GM12872 (cell line): Measurements from ENCODE around the gene PNKP.

Experiments
- TF ChIP-seq, protein P1 (sequence below): IDR thresholded peaks from 3 replicates; pipeline ENCODE4 v1.5.1; 2011; ENCODE audit warnings: low read depth, mild to moderate bottlenecking, low read length, moderate library complexity; ENCODE audit not compliant: insufficient read depth

PNKP gene

DNA sequence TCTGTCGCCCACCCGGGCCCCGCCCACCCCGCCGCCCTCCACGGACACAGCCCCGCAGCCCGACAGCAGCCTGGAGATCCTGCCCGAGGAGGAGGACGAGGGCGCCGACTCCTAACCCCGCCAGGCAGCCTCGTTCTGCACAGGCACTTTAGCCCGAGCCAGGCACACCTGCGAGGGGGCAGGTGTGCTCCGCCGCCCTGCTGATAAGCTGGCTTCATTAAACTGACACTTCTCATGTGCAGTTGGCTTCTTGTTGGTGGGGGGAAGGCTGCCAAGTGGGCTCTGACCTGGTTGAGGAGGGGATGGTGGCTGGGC, 21.1 kb upstream of the PNKP start:
- TF ChIP-seq, protein P1, sequence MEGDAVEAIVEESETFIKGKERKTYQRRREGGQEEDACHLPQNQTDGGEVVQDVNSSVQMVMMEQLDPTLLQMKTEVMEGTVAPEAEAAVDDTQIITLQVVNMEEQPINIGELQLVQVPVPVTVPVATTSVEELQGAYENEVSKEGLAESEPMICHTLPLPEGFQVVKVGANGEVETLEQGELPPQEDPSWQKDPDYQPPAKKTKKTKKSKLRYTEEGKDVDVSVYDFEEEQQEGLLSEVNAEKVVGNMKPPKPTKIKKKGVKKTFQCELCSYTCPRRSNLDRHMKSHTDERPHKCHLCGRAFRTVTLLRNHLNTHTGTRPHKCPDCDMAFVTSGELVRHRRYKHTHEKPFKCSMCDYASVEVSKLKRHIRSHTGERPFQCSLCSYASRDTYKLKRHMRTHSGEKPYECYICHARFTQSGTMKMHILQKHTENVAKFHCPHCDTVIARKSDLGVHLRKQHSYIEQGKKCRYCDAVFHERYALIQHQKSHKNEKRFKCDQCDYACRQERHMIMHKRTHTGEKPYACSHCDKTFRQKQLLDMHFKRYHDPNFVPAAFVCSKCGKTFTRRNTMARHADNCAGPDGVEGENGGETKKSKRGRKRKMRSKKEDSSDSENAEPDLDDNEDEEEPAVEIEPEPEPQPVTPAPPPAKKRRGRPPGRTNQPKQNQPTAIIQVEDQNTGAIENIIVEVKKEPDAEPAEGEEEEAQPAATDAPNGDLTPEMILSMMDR, result no peak

DNA sequence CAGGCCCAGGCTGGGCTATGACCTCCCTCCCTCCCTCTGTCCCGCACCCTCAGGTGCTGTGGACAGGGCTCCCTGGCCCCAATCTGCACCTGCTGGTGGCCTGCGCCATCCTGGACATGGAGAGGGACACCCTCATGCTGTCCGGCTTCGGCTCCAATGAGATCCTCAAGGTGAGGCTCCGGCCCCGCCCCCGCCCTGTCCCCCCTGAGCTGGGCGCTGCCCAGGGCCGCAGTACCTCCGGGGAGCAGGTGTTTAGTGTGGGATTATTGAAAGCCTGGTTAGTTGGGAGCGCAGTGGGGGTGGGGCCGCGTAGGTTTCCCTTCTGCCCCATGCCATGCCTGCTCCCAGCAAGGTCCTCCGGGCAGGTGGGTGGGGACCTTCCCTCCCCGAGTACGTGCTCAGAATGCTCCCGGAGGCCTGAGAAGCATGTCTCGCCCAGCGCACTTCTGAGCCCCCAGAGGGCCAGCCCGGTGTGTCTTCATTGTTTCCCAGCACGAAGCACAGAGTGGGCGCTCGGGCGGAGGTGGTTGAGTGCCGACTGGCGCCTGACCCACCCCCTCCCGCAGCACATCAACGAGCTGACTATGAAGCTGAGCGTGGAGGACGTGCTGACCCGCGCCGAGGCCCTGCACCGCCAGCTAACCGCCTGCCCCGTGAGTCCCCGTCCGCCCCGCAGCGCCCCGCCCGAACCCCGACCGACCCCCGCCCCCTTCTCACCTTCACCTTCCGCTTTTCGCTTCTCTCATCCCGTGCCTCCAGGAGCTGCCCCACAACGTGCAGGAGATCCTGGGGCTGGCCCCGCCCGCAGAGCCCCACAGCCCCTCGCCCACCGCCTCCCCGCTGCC, 20.5 kb upstream of the PNKP start:
- TF ChIP-seq, protein P1, result no peak

DNA sequence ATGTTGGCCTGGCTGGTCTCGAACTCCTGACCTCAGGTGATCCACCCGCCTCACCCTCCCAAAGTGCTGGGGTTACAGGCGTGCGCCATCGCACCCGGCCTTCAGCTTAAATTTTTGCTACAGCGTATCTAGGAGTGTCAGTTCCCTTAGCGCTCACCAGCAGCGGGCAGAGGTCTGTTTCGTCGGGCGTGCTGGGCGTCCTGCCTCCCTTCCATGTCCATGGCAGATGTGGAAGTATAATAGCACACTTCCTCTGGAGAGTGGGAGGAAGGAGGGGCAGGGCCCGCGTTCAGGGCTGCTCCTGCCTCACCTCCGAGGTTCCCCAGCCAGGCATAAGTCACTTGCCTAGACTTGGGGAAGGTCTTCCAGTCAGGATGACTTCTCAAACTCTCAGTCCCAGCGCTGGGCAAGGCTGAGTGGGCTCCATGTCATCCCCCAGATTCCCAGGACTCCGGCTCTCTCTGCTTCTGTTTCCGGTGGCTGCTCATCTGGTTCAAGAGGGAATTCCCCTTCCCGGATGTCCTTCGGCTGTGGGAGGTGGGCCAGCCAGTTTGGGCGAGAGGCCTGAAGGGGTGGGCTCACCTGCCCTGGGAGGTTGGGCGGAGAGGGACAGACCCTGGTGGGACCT, 19.8 kb upstream of the PNKP start:
- TF ChIP-seq, protein P1, result no peak

DNA sequence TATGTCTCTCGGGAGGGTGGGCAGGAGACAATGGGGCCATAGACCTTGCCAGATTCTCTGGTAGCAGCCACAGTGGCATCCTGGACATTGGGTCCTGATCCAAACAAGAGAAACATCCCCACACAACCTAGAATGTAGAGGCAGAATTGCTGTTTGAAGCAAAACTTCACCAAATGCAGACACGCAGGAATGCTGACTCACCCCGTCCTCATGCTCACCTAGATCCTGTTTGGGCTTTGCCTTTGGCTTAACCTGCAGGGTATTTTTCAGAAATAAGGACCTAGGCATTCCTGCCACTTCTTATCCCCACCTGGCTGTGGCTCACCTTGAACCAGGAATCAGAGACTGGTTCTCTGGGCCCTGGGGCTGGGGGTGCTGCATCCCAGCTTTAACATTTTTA, 17.4 kb upstream of the PNKP start:
- TF ChIP-seq, protein P1, result no peak

DNA sequence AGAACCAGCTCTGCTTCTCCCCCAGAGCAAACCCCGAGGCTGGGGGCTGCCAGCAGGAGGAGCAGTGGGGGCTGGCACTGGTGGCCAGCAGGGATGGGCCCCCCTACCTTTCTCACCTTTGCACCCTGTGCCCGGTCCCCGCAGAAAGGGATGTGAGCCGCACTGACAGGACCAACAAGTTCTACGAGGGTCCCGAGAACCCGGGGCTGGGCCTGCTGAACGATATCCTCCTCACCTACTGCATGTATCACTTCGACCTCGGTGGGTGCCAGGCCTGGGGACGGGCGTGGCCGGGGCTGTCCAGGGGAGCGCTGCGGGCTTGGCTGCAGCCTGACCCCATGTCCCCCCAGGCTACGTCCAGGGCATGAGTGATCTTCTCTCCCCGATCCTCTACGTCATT, 16.7 kb upstream of the PNKP start:
- TF ChIP-seq, protein P1, result no peak

DNA sequence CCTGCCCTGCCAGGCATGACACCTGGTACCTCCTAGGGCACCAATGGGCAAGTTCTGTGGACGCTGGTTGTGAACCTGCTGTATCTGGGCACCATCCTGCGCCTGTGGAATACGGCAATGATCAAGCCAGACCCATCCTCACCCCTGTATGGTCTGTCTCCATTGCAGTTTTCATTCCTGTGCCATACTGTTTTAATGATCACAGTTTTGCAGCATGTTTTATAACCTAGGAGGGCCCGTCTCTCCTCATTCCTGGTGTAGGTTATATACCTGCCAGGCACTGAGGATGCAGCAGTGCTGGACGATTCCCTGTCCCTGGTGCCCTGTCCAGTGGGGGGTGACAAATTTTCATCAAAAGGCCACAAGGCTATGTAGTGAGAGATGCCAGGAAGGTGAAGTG, 15.7 kb upstream of the PNKP start:
- TF ChIP-seq, protein P1, result no peak

DNA sequence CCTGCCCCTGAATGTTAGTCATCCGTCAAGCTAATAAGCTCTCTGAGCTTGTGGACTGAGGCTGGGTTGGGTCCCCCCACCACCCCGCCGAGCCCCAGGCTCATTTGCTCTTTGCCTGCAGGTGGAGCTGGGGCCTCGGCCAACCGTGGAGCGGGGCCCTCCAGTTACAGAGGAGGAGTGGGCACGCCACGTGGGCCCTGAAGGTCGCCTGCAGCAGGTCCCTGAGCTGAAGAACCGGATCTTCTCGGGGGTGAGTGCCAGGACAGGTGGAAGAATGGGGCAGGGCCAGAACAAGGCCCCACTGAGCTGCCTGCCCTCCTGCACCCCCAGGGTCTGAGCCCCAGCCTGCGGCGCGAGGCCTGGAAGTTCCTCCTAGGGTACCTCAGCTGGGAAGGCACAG, 15.3 kb upstream of the PNKP start:
- TF ChIP-seq, protein P1, result no peak
